Measurements from ENCODE around the gene CDA.

GRCh38 chr1:20633190-20634064 is 44.5 kb downstream of the CDA start, which contains the start of gene PINK1:
- TF ChIP-seq CTCF (IDR thresholded peaks at IDR 0.05; ENCODE audit: insufficient read depth, low read length, poor library complexity, severe bottlenecking) (peak; percentile 99), EZH2phosphoT487 (conservative IDR thresholded peaks at IDR 0.05; ENCODE audit: low read length) (no peak)

Data from SU-DHL-6 (cell line).